GM18867 (cell line): ENCODE data around the gene B3GALT4.

Experiments used
- ATAC-seq: cut with Tn5 transposase; IDR thresholded peaks from one replicate; pipeline ENCODE4 v1.9.1; 2021; ENCODE audit warnings: mild to moderate bottlenecking, moderate library complexity; ENCODE audit not compliant: unreplicated experiment

B3GALT4 gene

GRCh38 chr6:33288921-33289783, 12.2 kb downstream of the B3GALT4 start, which contains the start of the genes PFDN6 and WDR46:
Gene PFDN6, plus strand, starts transcription at chr6:33289601. Its CDS starts 256 bp downstream, at chr6:33289857.
Gene WDR46, minus strand, starts transcription at chr6:33289239. Its CDS starts 69 bp downstream, at chr6:33289170.
- ATAC-seq, result peak; percentile 84

GRCh38 chr6:33289784-33290315, 12.9 kb downstream of the B3GALT4 start:
- ATAC-seq, result peak; percentile 1

- ATAC-seq, result no peak
Observed at GRCh38 chr6:33290459-33290858, 13.5 kb downstream of the B3GALT4 start.

- no peak for ATAC-seq
Observed at GRCh38 chr6:33292996-33293682, 16.2 kb downstream of the B3GALT4 start.

- ATAC-seq, result no peak
Observed at GRCh38 chr6:33294086-33294823, 17.3 kb downstream of the B3GALT4 start.

GRCh38 chr6:33295621-33296369, 18.9 kb downstream of the B3GALT4 start:
- no peak for ATAC-seq

- no peak for ATAC-seq
Observed at GRCh38 chr6:33296797-33297405, 20.0 kb downstream of the B3GALT4 start.

GRCh38 chr6:33297406-33297955, 20.6 kb downstream of the B3GALT4 start:
- ATAC-seq, result no peak

- ATAC-seq, result no peak
Observed at GRCh38 chr6:33297956-33298772, 21.2 kb downstream of the B3GALT4 start.

GRCh38 chr6:33298773-33299236, 21.9 kb downstream of the B3GALT4 start, which contains the start of gene RGL2:
Gene RGL2, minus strand, starts transcription at chr6:33298942. Its CDS starts 332 bp downstream, at chr6:33298610.
- peak; percentile 31 for ATAC-seq

- peak; percentile 69 for ATAC-seq
Observed at GRCh38 chr6:33299237-33299944, 22.5 kb downstream of the B3GALT4 start.

GRCh38 chr6:33301877-33302276, 25.0 kb downstream of the B3GALT4 start:
- no peak for ATAC-seq

GRCh38 chr6:33304216-33304615, 27.3 kb downstream of the B3GALT4 start:
- no peak for ATAC-seq

GRCh38 chr6:33305052-33305451, 28.1 kb downstream of the B3GALT4 start:
- ATAC-seq, result no peak

GRCh38 chr6:33306356-33306755, 29.4 kb downstream of the B3GALT4 start:
- no peak for ATAC-seq

- ATAC-seq, result peak; percentile 30
Observed at GRCh38 chr6:33312361-33313104, 35.6 kb downstream of the B3GALT4 start.

GRCh38 chr6:33313105-33313708, 36.3 kb downstream of the B3GALT4 start:
- no peak for ATAC-seq
